ENCODE data around the gene CNOT1. TPM values are rescaled to one million over a fixed set of nuclear protein-coding genes. Genes with fewer than 3 reads are reported as not detected.

The CNOT1 gene
- total RNA-seq, 1 donor from 2014 or later, result 64.1 TPM

DNA sequence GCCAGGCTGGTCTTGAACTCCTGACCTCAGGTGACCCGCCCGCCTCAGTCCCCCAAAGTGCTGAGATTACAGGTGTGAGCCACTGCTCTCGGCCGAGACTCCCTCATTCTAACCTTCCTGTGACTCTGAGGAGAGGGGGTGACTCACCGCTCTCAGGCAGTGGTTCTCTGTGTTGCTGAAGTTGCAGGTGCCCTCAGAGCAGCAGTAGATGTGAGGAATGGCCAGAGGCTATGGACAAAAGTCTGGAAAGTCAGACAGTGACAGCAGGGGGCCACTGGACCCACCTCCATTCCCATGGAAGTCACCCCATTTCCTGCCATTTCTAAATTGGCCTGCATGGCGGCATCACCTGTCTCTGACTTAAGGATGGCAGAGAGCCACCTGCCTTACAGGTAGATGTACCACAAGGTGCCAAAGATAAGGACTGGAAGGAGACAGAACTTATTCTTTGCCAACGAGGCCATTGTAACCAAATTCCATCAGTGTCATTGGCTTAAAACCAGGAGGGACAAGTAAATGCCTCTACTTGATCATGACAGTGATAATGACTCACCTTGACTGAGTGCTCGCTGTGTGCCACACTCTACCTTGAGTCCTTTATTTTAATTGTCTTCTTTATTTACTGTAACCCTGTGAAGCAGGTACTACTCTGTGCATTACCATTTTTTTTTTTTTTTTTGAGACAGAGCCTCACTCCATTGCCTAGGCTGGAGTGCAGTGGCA is 15.3 kb upstream of the CNOT1 start:
- H3K36me3 ChIP-seq, result no peaks in the 10 kb centered on the region
- H3K9me3 ChIP-seq (replicated peaks), result no peaks in the 10 kb centered on the region
- H3K27me3 ChIP-seq (ENCODE audit: low read depth), result no peaks in the 10 kb centered on the region
- no peak for TF ChIP-seq CTCF (IDR thresholded peaks at IDR 0.05; ENCODE audit: borderline replicate concordance)
- no peak for DNase-seq
- H3K27ac ChIP-seq (replicated peaks), result no peak overlapping the region
- H3K4me1 ChIP-seq, result no peaks in the 10 kb centered on the region
- no peak overlapping the region for H3K4me3 ChIP-seq
- intact Hi-C loops (cut with micrococcal nuclease), result no loop called here

DNA sequence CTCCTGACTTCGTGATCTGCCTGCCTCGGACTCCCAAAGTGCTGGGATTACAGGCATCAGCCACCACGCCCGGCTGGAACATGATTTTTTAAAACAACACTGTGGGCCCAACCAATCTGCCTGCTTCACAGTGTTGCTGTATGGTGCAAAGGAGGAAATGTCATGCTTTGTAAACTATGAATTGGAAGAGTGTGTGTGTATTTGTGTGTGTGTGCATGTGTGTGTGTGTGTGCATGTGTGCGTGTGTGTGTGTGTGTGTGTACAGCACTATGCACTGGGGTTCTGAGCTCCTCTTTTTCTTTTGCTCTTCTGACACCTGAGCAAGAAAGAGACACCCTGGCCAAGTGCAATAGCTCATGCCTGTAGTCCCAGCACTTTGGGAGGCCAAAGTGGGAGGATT is 14.5 kb upstream of the CNOT1 start:
- no peaks in the 10 kb centered on the region for H3K27me3 ChIP-seq (ENCODE audit: low read depth)
- TF ChIP-seq CTCF (IDR thresholded peaks at IDR 0.05; ENCODE audit: borderline replicate concordance), result no peak
- no peaks in the 10 kb centered on the region for H3K4me1 ChIP-seq
- DNase-seq, result no peak
- H3K27ac ChIP-seq (replicated peaks), result no peak overlapping the region
- H3K4me3 ChIP-seq, result no peak overlapping the region
- no peaks in the 10 kb centered on the region for H3K9me3 ChIP-seq (replicated peaks)
- H3K36me3 ChIP-seq, result no peaks in the 10 kb centered on the region
- intact Hi-C loops (cut with micrococcal nuclease), result no loop called here

- intact Hi-C loops (cut with micrococcal nuclease), result no loop called here
- no peak for DNase-seq
- no peak overlapping the region for H3K27ac ChIP-seq (replicated peaks)
- no peak overlapping the region for H3K4me3 ChIP-seq
- H3K36me3 ChIP-seq, result no peaks in the 10 kb centered on the region
- H3K9me3 ChIP-seq (replicated peaks), result no peaks in the 10 kb centered on the region
- H3K4me1 ChIP-seq, result no peaks in the 10 kb centered on the region
- H3K27me3 ChIP-seq (ENCODE audit: low read depth), result no peaks in the 10 kb centered on the region
- no peak for TF ChIP-seq CTCF (IDR thresholded peaks at IDR 0.05; ENCODE audit: borderline replicate concordance)
Observed at GRCh38 chr16:58640949-58641348, 11.3 kb upstream of the CNOT1 start.

DNA sequence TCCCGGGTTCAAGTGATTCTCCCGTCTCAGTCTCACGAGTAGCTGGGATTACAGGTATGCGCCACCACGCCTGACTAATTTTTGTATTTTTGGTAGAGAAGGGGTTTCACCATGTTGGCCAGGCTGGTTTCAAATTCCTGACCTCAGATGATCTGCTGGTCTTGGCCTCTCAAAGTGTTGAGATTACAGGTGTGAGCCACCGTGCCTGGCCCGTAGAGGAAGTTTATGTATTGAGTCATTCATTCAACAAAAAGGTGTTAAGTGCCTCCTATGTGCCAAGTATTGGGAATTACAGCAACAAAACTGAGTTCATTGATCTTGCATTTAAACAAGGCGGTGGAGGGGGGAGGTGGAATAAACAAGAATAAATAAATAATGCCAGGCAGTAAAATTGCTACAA is 10.2 kb upstream of the CNOT1 start:
- intact Hi-C loops (cut with micrococcal nuclease), result loop anchor here (10.0 kb wide), 1 partner anchor 305 kb away; no protein-coding TSS in a partner anchor
- no peak overlapping the region for H3K27ac ChIP-seq (replicated peaks)
- H3K36me3 ChIP-seq, result no peaks in the 10 kb centered on the region
- no peaks in the 10 kb centered on the region for H3K4me1 ChIP-seq
- DNase-seq, result no peak
- no peaks in the 10 kb centered on the region for H3K9me3 ChIP-seq (replicated peaks)
- TF ChIP-seq CTCF (IDR thresholded peaks at IDR 0.05; ENCODE audit: borderline replicate concordance), result no peak
- no peak overlapping the region for H3K4me3 ChIP-seq
- H3K27me3 ChIP-seq (ENCODE audit: low read depth), result no peaks in the 10 kb centered on the region

DNA sequence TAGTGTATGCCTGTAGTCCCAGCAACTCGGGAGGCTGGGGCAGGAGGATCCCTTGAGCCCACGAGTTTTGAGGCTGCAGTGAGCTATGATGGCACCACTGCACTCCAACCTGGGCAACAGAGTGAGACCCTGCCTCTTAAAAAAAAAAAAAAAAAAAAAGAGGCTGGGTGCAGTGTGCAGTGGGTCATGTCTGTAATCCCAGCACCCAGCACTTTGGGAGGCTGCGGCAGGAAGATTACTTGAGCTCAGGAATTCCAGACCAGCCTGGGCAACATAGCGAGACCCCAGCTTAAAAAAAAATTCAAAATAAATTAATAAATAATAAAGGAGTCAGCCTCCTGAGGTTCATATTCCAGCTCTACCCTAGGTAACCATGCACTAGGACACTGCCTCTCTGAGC is 9.6 kb upstream of the CNOT1 start:
- intact Hi-C loops (cut with micrococcal nuclease), result loop anchor here (10.0 kb wide), 1 partner anchor 304 kb away; no protein-coding TSS in a partner anchor

More for the DNA sequence above, 9.6 kb upstream of the CNOT1 start:
- Histone ChIP-seq H3K9me3 (replicated peaks) (no peaks in the 10 kb centered on the region), H3K27ac (replicated peaks) (no peak overlapping the region), H3K27me3 (ENCODE audit: low read depth) (no peaks in the 10 kb centered on the region), H3K4me1 (no peaks in the 10 kb centered on the region), H3K4me3 (no peak overlapping the region), H3K36me3 (no peaks in the 10 kb centered on the region)
- no peak for TF ChIP-seq CTCF (IDR thresholded peaks at IDR 0.05; ENCODE audit: borderline replicate concordance)
- no peak for DNase-seq
